HEK293T (cell line): ENCODE measurements around the gene USP4.

Experiments
- CTCF ChIA-PET: fragments of 350-600 bp; formaldehyde crosslinking; extraction: SDS; loops from one replicate; lab custom pipeline; 2021; ENCODE audit warnings: antibody characterized with exemption, inconsistent platforms; lab: Yijun Ruan, JAX
- POLR2A ChIA-PET: fragments of 350-600 bp; formaldehyde crosslinking; extraction: SDS; loops from one replicate; lab custom pipeline; 2020; ENCODE audit warnings: antibody characterized with exemption, inconsistent platforms; lab: Yijun Ruan, JAX
- DNase-seq: peaks from one replicate; pipeline ENCODE4 v3.0.0; 2012; ENCODE audit warnings: mixed read lengths; ENCODE audit errors: extremely low spot score
- ARNT ChIP-seq: fragments of 450-650 bp; IDR thresholded peaks from 2 replicates; pipeline ENCODE4 v1.6.1; 2017; ENCODE audit warnings: mild to moderate bottlenecking
- BHLHE40 ChIP-seq: fragments of 450-650 bp; IDR thresholded peaks from 2 replicates; pipeline ENCODE4 v1.6.1; 2016; ENCODE audit warnings: mild to moderate bottlenecking, moderate library complexity, borderline replicate concordance
- CTBP1 ChIP-seq: fragments of 450-650 bp; IDR thresholded peaks from 2 replicates; pipeline ENCODE4 v1.6.1; 2016; ENCODE audit warnings: borderline replicate concordance
- ELF4 ChIP-seq: fragments of 450-650 bp; IDR thresholded peaks from 2 replicates; pipeline ENCODE4 v1.6.1; 2017; ENCODE audit warnings: antibody characterized with exemption
- FOXA1 ChIP-seq: fragments of 450-650 bp; IDR thresholded peaks from 2 replicates; pipeline ENCODE4 v1.6.1; 2016; ENCODE audit warnings: mild to moderate bottlenecking
- FOXK2 ChIP-seq: fragments of 450-650 bp; IDR thresholded peaks from 2 replicates; pipeline ENCODE4 v1.6.1; 2016; ENCODE audit warnings: mild to moderate bottlenecking
- FOXM1 ChIP-seq: fragments of 450-650 bp; IDR thresholded peaks from 2 replicates; pipeline ENCODE4 v1.6.1; 2017; ENCODE audit warnings: mild to moderate bottlenecking, borderline replicate concordance
- HDGF ChIP-seq: fragments of 450-650 bp; IDR thresholded peaks from 2 replicates; pipeline ENCODE4 v1.6.1; 2017; ENCODE audit warnings: antibody characterized with exemption, borderline replicate concordance
- L3MBTL2 ChIP-seq: fragments of 450-650 bp; conservative IDR thresholded peaks from 2 replicates; pipeline ENCODE4 v1.6.1; 2016; ENCODE audit warnings: mild to moderate bottlenecking
- LEF1 ChIP-seq: fragments of 450-650 bp; IDR thresholded peaks from 2 replicates; pipeline ENCODE4 v1.6.1; 2017; ENCODE audit warnings: mild to moderate bottlenecking, borderline replicate concordance
- NFRKB ChIP-seq: fragments of 450-650 bp; IDR thresholded peaks from 2 replicates; pipeline ENCODE4 v1.6.1; 2016; ENCODE audit warnings: mild to moderate bottlenecking, moderate library complexity
- SP1 ChIP-seq: fragments of 450-650 bp; IDR thresholded peaks from 2 replicates; pipeline ENCODE4 v1.6.1; 2017
- SUZ12 ChIP-seq: fragments of 450-650 bp; IDR thresholded peaks from 2 replicates; pipeline ENCODE4 v1.6.1; 2016; ENCODE audit warnings: mild to moderate bottlenecking
- TARDBP ChIP-seq: fragments of 450-650 bp; IDR thresholded peaks from 2 replicates; pipeline ENCODE4 v1.6.1; 2016
- ZNF384 ChIP-seq: fragments of 450-650 bp; IDR thresholded peaks from 2 replicates; pipeline ENCODE4 v1.6.1; 2016
- TF ChIP-seq, protein P1 (sequence below): fragments of 450-650 bp; IDR thresholded peaks from 2 replicates; pipeline ENCODE4 v1.6.1; 2016

USP4 gene

DNA sequence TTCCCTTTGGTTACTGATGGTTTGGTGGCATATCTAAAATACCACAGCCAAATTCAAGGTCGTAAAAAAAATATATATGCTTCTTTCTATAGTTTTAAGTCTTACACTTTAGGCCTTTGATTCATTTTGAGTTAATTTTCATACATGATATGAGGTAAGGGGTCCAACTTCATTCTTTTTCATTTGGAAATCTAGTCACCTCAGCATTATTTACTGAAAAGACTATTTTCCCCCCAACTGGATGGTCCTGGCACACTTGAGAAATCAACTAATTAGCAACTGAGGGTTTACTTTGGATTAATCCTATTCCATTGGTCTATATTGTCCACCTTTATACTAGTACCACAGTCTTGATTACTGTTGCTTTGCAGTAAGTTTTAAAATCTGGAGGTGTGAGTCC, 45.8 kb upstream of the USP4 start:
- CTCF ChIA-PET = no interaction called here
- TF ChIP-seq CTBP1 (no peak), FOXM1 (no peak), ARNT (no peak), HDGF (no peak), L3MBTL2 (no peak), LEF1 (no peak), ZNF384 (no peak), SUZ12 (no peak), NFRKB (no peak)
- TF ChIP-seq, protein P1, sequence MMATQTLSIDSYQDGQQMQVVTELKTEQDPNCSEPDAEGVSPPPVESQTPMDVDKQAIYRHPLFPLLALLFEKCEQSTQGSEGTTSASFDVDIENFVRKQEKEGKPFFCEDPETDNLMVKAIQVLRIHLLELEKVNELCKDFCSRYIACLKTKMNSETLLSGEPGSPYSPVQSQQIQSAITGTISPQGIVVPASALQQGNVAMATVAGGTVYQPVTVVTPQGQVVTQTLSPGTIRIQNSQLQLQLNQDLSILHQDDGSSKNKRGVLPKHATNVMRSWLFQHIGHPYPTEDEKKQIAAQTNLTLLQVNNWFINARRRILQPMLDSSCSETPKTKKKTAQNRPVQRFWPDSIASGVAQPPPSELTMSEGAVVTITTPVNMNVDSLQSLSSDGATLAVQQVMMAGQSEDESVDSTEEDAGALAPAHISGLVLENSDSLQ = no peak
- DNase-seq = no peak
- POLR2A ChIA-PET = no interaction called here

DNA sequence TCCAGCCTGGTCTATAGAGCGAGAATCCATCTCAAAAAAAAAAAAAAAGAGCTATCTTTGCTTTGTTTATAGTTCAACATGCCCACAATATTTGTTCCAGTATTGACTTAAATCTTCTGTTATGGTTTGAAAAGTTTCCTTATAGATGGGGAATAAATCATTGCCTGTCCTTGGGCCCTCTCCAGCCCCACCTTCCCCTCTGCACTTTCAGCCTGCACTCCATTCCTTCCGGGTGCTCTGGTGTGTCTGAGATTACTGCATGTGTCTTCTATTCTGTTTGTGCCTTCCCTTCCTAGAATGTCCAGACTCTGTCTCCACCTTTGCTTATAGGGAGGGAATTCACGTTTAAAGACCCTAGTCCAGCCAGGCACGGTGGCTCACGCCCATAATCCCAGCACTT, 43.5 kb upstream of the USP4 start:
- TF ChIP-seq FOXM1 (no peak), LEF1 (no peak), ZNF384 (no peak), SUZ12 (no peak), FOXK2 (no peak), NFRKB (no peak), ELF4 (no peak), SP1 (no peak), HDGF (no peak), FOXA1 (no peak), TARDBP (no peak), ARNT (no peak), BHLHE40 (no peak), CTBP1 (no peak), L3MBTL2 (no peak)
- TF ChIP-seq, protein P1 = no peak
- DNase-seq = no peak
- ChIA-PET POLR2A (no interaction called here), CTCF (no interaction called here)

DNA sequence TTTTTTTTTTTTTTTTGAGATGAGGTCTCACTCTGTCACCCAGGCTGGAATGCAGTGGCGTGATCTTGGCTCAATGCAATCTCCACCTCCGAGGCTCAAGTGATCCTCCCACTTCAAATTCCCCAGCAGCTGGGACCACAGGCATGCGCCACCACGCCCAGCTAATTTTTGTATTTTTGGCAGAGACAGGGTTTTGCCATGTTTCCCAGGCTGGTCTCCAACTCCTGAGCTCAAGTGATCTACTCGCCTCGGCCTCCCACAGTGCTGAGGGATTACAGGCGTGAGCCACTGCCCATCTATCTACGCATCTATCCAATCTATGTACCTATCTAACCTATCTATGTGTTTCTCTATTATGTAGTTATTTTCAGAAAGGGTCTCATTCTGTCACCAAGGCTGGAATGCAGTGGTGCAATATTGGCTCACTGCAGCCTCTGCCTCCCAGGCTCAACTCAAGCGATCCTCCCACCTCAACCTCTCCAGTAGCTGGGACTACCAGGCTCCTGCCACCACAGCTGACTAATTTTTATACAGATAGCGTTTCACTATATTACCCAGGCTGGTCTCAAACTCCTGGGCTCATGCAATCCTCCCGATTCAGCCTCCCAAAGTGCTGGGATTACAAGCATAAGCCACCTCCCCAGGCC, 38.5 kb upstream of the USP4 start:
- TF ChIP-seq HDGF (no peak), FOXM1 (no peak), NFRKB (no peak), FOXK2 (no peak), ARNT (no peak), LEF1 (no peak), SP1 (no peak), ZNF384 (no peak), FOXA1 (no peak)
- no peak for DNase-seq
- ChIA-PET CTCF (interaction anchor here (0.7 kb wide), 1 partner anchor 11 kb away, joined by 3 read pairs; no protein-coding TSS in a partner anchor), POLR2A (no interaction called here)

DNA sequence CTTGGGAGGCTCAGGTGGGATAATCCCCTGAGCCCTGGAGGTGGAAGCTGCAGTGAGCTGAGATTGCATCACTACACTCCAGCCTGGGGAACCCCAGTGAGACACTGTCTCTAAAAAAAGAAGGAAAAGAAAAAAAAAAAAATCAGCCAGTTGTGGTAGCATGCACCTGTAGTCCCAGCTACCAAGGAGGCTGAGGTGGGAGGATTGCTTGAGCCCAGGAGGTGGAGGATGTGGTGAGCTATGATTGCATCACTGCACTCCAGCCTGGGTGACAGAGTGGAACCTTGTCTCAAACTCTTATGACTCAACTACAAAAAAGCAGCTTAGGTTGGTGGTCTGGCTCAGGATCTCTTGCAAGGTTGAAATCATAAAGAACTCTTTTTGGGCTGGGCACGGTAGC, 37.6 kb upstream of the USP4 start:
- POLR2A ChIA-PET = no interaction called here

DNA sequence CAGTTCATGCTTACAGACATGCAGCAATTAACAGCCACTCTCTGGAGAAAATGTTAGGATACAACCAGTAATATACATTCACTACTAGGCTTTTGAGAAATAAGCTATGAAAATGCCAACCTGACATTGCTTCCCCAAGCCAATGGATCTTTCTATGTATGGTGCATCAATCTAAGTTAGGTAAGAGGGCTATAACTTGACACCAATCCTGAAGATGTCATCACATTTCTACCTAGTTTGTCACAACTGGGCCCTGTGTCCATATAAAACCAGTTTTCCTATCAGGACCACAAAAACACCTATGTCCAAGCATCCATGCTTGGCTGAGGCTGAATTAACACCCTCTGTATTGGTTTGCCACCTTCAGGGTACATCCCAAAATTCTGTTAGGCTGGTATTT, 32.1 kb upstream of the USP4 start:
- no peak for DNase-seq
- CTCF ChIA-PET = no interaction called here
- TF ChIP-seq, protein P1 = no peak
- TF ChIP-seq NFRKB (no peak), FOXK2 (no peak), L3MBTL2 (no peak), BHLHE40 (no peak), CTBP1 (no peak), FOXA1 (no peak), ZNF384 (no peak), SUZ12 (no peak), TARDBP (no peak), HDGF (no peak)
- POLR2A ChIA-PET = interaction anchor here (1.1 kb wide), 1 partner anchor 37 kb away, joined by 3 read pairs; no protein-coding TSS in a partner anchor

More for the DNA sequence above, 37.6 kb upstream of the USP4 start:
- DNase-seq = no peak
- CTCF ChIA-PET = no interaction called here
- no peak for TF ChIP-seq FOXA1
- TF ChIP-seq L3MBTL2 = no peak
- TF ChIP-seq, protein P1 = no peak
- TF ChIP-seq TARDBP = no peak
- no peak for TF ChIP-seq FOXK2
- no peak for TF ChIP-seq HDGF
